DOHH2 (cell line): Measurements from ENCODE around the gene DCLRE1C.
"Not testable (repeated sequence)": the region's sequence is repeated elsewhere in the genome, so short reads cannot be mapped to it uniquely, and the experiment has no call there.

Source experiments
- H3F3A ChIP-seq: fragments of 200-600 bp; sonication (generic), shearing (Covaris generic); 2 replicates; pipeline ENCODE4 v1.6.0; 2016; ENCODE audit warnings: antibody characterized with exemption, mild to moderate bottlenecking; ENCODE audit not compliant: control insufficient read depth, insufficient read depth
- H3K27ac ChIP-seq: fragments of 200-600 bp; sonication (generic); 2 replicates; pipeline ENCODE4 v1.5.1; 2014; ENCODE audit warnings: low read depth, mild to moderate bottlenecking, low read length, moderate library complexity
- H3K27me3 ChIP-seq: fragments of 200-600 bp; sonication (generic); 2 replicates; pipeline ENCODE4 v1.6.1; 2014; ENCODE audit warnings: mild to moderate bottlenecking, low read length, mixed read lengths; ENCODE audit not compliant: control insufficient read depth
- H3K36me3 ChIP-seq: fragments of 200-600 bp; sonication (generic); 2 replicates; pipeline ENCODE4 v1.6.1; 2014; ENCODE audit warnings: mild to moderate bottlenecking, low read length, moderate library complexity, mixed read lengths; ENCODE audit not compliant: control insufficient read depth
- H3K4me1 ChIP-seq: fragments of 200-600 bp; sonication (generic); 2 replicates; pipeline ENCODE4 v1.6.1; 2014; ENCODE audit warnings: mild to moderate bottlenecking, low read length, mixed read lengths; ENCODE audit not compliant: control insufficient read depth
- H3K4me2 ChIP-seq: fragments of 200-600 bp; sonication (generic); 2 replicates; pipeline ENCODE4 v1.6.0; 2014; ENCODE audit warnings: mild to moderate bottlenecking, low read length, moderate library complexity
- H3K4me3 ChIP-seq: fragments of 200-600 bp; sonication (generic); 2 replicates; pipeline ENCODE4 v1.5.1; 2014; ENCODE audit warnings: mild to moderate bottlenecking, low read length, mixed read lengths
- H3K79me2 ChIP-seq: fragments of 200-600 bp; sonication (generic); 2 replicates; pipeline ENCODE4 v1.6.1; 2014; ENCODE audit warnings: mild to moderate bottlenecking, low read length, mixed read lengths; ENCODE audit not compliant: control insufficient read depth
- H3K9me2 ChIP-seq: fragments of 200-600 bp; sonication (generic); replicated peaks from 2 replicates; pipeline ENCODE4 v1.6.1; 2014; ENCODE audit warnings: mild to moderate bottlenecking, low read length, mixed read lengths; ENCODE audit not compliant: control insufficient read depth
- H3K9me3 ChIP-seq: fragments of 200-600 bp; sonication (generic); 2 replicates; pipeline ENCODE4 v1.6.1; 2014; ENCODE audit warnings: antibody characterized with exemption, low read length, mixed read lengths; ENCODE audit not compliant: control insufficient read depth, insufficient read depth
- H4K20me1 ChIP-seq: fragments of 200-600 bp; sonication (generic); 2 replicates; pipeline ENCODE4 v1.6.0; 2014; ENCODE audit warnings: low read depth, mild to moderate bottlenecking, antibody characterized with exemption, low read length, moderate library complexity; ENCODE audit not compliant: control insufficient read depth, insufficient read depth
- EZH2phosphoT487 ChIP-seq: fragments of 200-600 bp; sonication (generic); IDR thresholded peaks from 2 replicates; pipeline ENCODE4 v1.6.1; 2017; ENCODE audit warnings: borderline replicate concordance, mild to moderate bottlenecking, antibody characterized with exemption, low read length, moderate library complexity, mixed read lengths
- TF ChIP-seq, protein P1 (sequence below): fragments of 200-600 bp; sonication (generic); IDR thresholded peaks from one replicate; pipeline ENCODE4 v1.5.1; 2014; ENCODE audit warnings: antibody characterized with exemption, mild to moderate bottlenecking, low read depth, low read length; ENCODE audit not compliant: poor library complexity, severe bottlenecking

DCLRE1C gene

DNA sequence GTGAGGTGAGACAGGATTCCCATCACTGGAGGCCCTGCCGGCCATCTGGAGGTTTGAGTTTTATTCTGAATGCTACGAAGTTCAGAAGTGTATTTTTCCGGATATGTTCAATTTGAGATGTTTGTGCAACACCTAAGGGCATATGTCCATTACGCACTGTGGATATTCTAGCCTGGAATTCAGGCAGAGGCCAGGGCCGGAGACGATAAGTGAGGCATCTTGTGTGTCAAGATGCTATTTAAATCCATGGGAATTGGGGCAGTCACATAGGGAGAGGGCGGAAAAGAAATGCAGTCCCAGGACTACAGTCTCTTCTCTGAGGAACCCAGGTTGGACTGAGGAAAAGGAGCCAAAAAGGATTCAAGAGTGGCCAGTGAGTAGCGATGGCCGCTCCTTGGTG is 77.1 kb downstream of the DCLRE1C start:
- H3K9me3 ChIP-seq = no peaks in the 10 kb centered on the region
- no peak overlapping the region for H3K27ac ChIP-seq
- H3K79me2 ChIP-seq = peaks cover 60% of the 10 kb centered on the region
- no peaks in the 10 kb centered on the region for H3K27me3 ChIP-seq
- H3K4me2 ChIP-seq = peak overlapping the region; percentile 72
- peaks cover 26% of the 10 kb centered on the region for H3K4me1 ChIP-seq
- H3K9me2 ChIP-seq = no peaks in the 10 kb centered on the region
- peaks cover 19% of the 10 kb centered on the region; the same call in 1 of the 2 replicates for H3F3A ChIP-seq
- no peaks in the 10 kb centered on the region for H4K20me1 ChIP-seq
- peak overlapping the region; percentile 93 for H3K4me3 ChIP-seq
- TF ChIP-seq, protein P1, sequence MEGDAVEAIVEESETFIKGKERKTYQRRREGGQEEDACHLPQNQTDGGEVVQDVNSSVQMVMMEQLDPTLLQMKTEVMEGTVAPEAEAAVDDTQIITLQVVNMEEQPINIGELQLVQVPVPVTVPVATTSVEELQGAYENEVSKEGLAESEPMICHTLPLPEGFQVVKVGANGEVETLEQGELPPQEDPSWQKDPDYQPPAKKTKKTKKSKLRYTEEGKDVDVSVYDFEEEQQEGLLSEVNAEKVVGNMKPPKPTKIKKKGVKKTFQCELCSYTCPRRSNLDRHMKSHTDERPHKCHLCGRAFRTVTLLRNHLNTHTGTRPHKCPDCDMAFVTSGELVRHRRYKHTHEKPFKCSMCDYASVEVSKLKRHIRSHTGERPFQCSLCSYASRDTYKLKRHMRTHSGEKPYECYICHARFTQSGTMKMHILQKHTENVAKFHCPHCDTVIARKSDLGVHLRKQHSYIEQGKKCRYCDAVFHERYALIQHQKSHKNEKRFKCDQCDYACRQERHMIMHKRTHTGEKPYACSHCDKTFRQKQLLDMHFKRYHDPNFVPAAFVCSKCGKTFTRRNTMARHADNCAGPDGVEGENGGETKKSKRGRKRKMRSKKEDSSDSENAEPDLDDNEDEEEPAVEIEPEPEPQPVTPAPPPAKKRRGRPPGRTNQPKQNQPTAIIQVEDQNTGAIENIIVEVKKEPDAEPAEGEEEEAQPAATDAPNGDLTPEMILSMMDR = no peak
- TF ChIP-seq EZH2phosphoT487 = no peak
- H3K36me3 ChIP-seq = peaks cover 49% of the 10 kb centered on the region

GRCh38 chr10:14875941-14876340 is 78.0 kb downstream of the DCLRE1C start:
- Histone ChIP-seq H3K4me1 (peaks cover 23% of the 10 kb centered on the region), H3K9me2 (no peaks in the 10 kb centered on the region), H3K4me3 (no peak overlapping the region), H3K27me3 (no peaks in the 10 kb centered on the region), H3F3A (peaks cover 19% of the 10 kb centered on the region; the same call in 1 of the 2 replicates), H3K79me2 (peaks cover 51% of the 10 kb centered on the region), H3K4me2 (no peak overlapping the region), H3K9me3 (no peaks in the 10 kb centered on the region), H3K36me3 (peaks cover 50% of the 10 kb centered on the region), H3K27ac (no peak overlapping the region), H4K20me1 (no peaks in the 10 kb centered on the region)
- TF ChIP-seq, protein P1 = no peak
- no peak for TF ChIP-seq EZH2phosphoT487

DNA sequence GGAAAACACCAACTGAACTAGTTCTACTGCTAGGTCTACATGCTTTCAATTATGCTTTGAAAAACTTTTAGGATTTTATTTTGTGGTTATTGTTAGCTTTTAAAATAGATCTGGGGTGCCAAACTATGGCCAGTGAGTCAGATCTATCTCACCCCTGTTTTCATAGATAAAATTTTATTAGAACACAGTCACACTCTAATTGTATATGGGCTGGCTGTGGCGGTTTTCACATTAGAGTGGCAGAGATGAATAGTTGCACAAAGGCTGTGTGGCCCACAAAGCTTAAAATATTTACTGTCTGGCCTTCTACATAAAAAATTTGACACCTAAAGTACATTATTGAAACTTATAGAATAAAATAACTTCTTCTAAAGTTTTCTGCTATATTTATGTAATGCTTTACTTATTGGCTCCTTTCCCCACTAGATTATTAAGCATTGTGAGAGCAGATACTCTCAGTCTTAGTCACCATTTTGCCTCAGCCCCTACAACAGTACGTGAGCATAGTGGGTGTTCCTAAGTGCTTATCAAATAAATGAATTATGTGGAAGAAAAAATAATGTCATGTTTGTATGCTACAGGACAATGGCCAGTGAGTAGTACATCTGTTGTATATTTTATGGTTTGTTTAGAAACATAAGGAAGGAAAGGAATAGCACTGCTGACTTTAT is 80.7 kb downstream of the DCLRE1C start:
- TF ChIP-seq, protein P1 = no peak
- TF ChIP-seq EZH2phosphoT487 = no peak
- Histone ChIP-seq H3K36me3 (peaks cover 59% of the 10 kb centered on the region), H3K9me2 (no peaks in the 10 kb centered on the region), H3K27me3 (no peaks in the 10 kb centered on the region), H3K79me2 (peaks cover 27% of the 10 kb centered on the region), H3K4me1 (peaks cover 21% of the 10 kb centered on the region), H3K27ac (no peak overlapping the region), H3K4me2 (no peak overlapping the region), H3K4me3 (no peak overlapping the region), H4K20me1 (no peaks in the 10 kb centered on the region), H3K9me3 (no peaks in the 10 kb centered on the region), H3F3A (peaks cover 19% of the 10 kb centered on the region; the same call in 1 of the 2 replicates)

- H3K27me3 ChIP-seq, H3F3A ChIP-seq, H3K79me2 ChIP-seq, H3K4me2 ChIP-seq, H3K27ac ChIP-seq, H4K20me1 ChIP-seq, H3K4me3 ChIP-seq, H3K4me1 ChIP-seq, H3K9me2 ChIP-seq, H3K9me3 ChIP-seq: not testable (repeated sequence)
- H3K36me3 ChIP-seq = peaks cover 65% of the 10 kb centered on the region
These were observed 89.0 kb downstream of the DCLRE1C start for GRCh38 chr10:14864871-14865270.

DNA sequence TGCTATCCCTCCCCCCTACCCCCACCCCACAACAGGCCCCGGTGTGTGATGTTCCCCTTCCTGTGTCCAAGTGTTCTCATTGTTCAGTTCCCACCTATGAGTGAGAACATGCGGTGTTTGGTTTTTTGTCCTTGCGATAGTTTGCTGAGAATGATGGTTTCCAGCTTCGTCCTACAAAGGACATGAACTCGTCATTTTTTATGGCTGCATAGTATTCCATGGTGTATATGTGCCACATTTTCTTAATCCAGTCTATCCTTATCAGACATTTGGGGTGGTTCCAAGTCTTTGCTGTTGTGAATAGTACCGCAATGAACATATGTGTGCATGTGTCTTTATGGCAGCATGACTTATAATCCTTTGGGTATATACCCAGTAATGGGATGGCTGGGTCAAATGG is 89.4 kb downstream of the DCLRE1C start:
- not testable (repeated sequence) for H3K9me2 ChIP-seq, H3F3A ChIP-seq, H3K27ac ChIP-seq, H3K9me3 ChIP-seq, H3K79me2 ChIP-seq, H3K4me2 ChIP-seq, H4K20me1 ChIP-seq, H3K4me1 ChIP-seq, H3K4me3 ChIP-seq, H3K27me3 ChIP-seq
- H3K36me3 ChIP-seq = peaks cover 65% of the 10 kb centered on the region
